AG04450 (cell line): ENCODE measurements around the gene CLDN34. TPM values are rescaled to one million over a fixed set of nuclear protein-coding genes. Genes with fewer than 3 reads are reported as not detected.

Source experiments
- CTCF ChIA-PET: fragments of 300-600, 350-600 bp; formaldehyde crosslinking; extraction: SDS; loops from one replicate; lab custom pipeline; 2022; ENCODE audit warnings: antibody characterized with exemption, inconsistent platforms; lab: Charles Lee
- POLR2A ChIA-PET: fragments of 350-600 bp; formaldehyde crosslinking; extraction: SDS; loops from one replicate; lab custom pipeline; 2021; ENCODE audit warnings: antibody characterized with exemption, inconsistent platforms; lab: Yijun Ruan, JAX
- DNase-seq: peaks from one replicate; pipeline ENCODE4 v3.0.0-alpha.2; 2011; ENCODE audit warnings: low read depth, low spot score
- H3K27ac ChIP-seq: one replicate; pipeline ENCODE4 v1.5.1; 2012; ENCODE audit warnings: low read depth, low read length, control low read depth
- H3K27me3 ChIP-seq: one replicate; pipeline ENCODE4 v1.6.0; 2012; ENCODE audit warnings: low read length; ENCODE audit not compliant: control insufficient read depth, insufficient read depth
- H3K4me3 ChIP-seq: 2 replicates; pipeline ENCODE4 v1.5.1; 2011; ENCODE audit warnings: mild to moderate bottlenecking, low read depth, low read length, control low read depth
- H3K9me3 ChIP-seq: 2 replicates; pipeline ENCODE4 v1.5.1; 2012; ENCODE audit warnings: low read length; ENCODE audit not compliant: control insufficient read depth, insufficient read depth
- polyA plus RNA-seq: library from polyadenylated mRNA; depleted of rRNA; stranded (reverse); fragments of >200 nt; gene quantifications from 2 replicates; pipeline ENCODE4 v1.2.3, GENCODE V29; 2011
- TF ChIP-seq, protein P1 (sequence below): IDR thresholded peaks from 2 replicates; pipeline ENCODE4 v1.5.1; 2011; ENCODE audit warnings: low read depth, low read length, control low read depth, inconsistent platforms

Gene CLDN34
- polyA plus RNA-seq, 1 experiment = 0.11 TPM

- TF ChIP-seq, protein P1, sequence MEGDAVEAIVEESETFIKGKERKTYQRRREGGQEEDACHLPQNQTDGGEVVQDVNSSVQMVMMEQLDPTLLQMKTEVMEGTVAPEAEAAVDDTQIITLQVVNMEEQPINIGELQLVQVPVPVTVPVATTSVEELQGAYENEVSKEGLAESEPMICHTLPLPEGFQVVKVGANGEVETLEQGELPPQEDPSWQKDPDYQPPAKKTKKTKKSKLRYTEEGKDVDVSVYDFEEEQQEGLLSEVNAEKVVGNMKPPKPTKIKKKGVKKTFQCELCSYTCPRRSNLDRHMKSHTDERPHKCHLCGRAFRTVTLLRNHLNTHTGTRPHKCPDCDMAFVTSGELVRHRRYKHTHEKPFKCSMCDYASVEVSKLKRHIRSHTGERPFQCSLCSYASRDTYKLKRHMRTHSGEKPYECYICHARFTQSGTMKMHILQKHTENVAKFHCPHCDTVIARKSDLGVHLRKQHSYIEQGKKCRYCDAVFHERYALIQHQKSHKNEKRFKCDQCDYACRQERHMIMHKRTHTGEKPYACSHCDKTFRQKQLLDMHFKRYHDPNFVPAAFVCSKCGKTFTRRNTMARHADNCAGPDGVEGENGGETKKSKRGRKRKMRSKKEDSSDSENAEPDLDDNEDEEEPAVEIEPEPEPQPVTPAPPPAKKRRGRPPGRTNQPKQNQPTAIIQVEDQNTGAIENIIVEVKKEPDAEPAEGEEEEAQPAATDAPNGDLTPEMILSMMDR = no peak
- ChIA-PET CTCF (interaction anchor here (3.0 kb wide), 1 partner anchor 109 kb away, joined by 16 read pairs; no protein-coding TSS in a partner anchor), POLR2A (no interaction called here)
- H3K4me3 ChIP-seq = no peak overlapping the region
- H3K27me3 ChIP-seq = no peaks in the 10 kb centered on the region
- peak overlapping the region; percentile 31 for H3K27ac ChIP-seq
- no peaks in the 10 kb centered on the region for H3K9me3 ChIP-seq
- no peak for DNase-seq
These were observed 44.2 kb downstream of the CLDN34 start for GRCh38 chrX:10011261-10011931.

DNA sequence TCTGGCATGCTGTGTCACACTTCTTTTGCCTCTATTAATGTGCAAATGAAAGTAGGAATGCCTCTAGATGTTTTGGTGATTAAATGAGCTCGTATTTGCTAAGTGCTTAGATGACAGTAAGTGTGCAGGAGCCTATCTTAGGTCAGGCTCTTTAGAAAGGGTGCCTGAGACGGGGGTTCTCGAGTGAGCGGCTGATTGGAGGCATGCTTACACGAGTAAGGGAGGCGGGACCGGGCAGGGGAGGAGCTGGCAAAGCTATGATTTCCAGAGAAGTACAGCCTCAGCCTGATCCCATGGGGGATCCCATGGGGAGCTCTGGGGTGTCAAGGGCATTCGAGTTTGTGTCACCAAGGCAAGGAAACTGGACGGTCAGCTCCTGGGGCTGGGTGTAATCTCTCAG, 44.8 kb downstream of the CLDN34 start:
- H3K27ac ChIP-seq = no peak overlapping the region
- ChIA-PET CTCF (interaction anchor here (3.0 kb wide), 1 partner anchor 108 kb away, joined by 16 read pairs; no protein-coding TSS in a partner anchor), POLR2A (interaction anchor here (0.5 kb wide), 1 partner anchor 441 kb away, joined by 7 read pairs; no protein-coding TSS in a partner anchor)
- H3K4me3 ChIP-seq = no peak overlapping the region
- no peak for DNase-seq
- H3K9me3 ChIP-seq = no peaks in the 10 kb centered on the region
- TF ChIP-seq, protein P1 = no peak
- no peaks in the 10 kb centered on the region for H3K27me3 ChIP-seq

- peak; percentile 67 for DNase-seq
- Histone ChIP-seq H3K27ac (peak overlapping the region; percentile 84), H3K9me3 (no peaks in the 10 kb centered on the region), H3K4me3 (peak overlapping the region; percentile 60), H3K27me3 (no peaks in the 10 kb centered on the region)
- CTCF ChIA-PET = no interaction called here
- TF ChIP-seq, protein P1 = no peak
- POLR2A ChIA-PET = no interaction called here
These were observed 47.5 kb downstream of the CLDN34 start for GRCh38 chrX:10014462-10015354.

DNA sequence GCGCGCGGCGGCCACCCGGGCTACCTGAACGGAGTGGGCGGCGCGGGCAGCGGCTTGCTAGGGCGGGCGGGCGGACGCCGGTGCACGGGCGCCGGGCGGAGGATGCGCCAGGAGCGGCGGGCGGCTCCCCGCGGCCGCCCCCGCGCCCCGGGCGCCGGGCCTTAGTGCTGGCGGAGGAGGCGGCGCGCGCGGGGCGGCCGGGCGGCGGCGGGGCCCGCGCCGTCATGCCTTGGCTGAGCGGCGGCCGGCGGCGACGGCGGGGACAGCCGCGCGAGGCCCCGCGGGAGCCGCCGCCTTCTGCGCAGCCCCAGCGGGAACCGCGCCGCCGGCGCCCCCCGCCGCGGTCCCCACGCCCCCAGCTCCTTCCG, 48.2 kb downstream of the CLDN34 start:
- H3K27me3 ChIP-seq = no peaks in the 10 kb centered on the region
- DNase-seq = no peak
- H3K9me3 ChIP-seq = no peaks in the 10 kb centered on the region
- ChIA-PET CTCF (no interaction called here), POLR2A (no interaction called here)
- TF ChIP-seq, protein P1 = no peak
- H3K4me3 ChIP-seq = peak overlapping the region; percentile 66
- no peak overlapping the region for H3K27ac ChIP-seq
